ENCODE measurements around the gene PPP2R5C. TPM values are rescaled to one million over a fixed set of nuclear protein-coding genes. Genes with fewer than 3 reads are reported as not detected.
"Not testable (repeated sequence)": the region's sequence is repeated elsewhere in the genome, so short reads cannot be mapped to it uniquely, and the experiment has no call there.

Gene PPP2R5C
- total and polyA plus RNA-seq, 2 donors (not counting 3 experiments of a cell fraction or from before 2014, with no cell fraction given): 42.6 to 83.6 TPM

GRCh38 chr14:101797856-101798255 lies 36.3 kb downstream of the PPP2R5C start:
- Histone ChIP-seq H3K27me3 (ENCODE audit: control insufficient read depth in 2 of 2, insufficient read depth in 2 of 2, low read length in 2 of 2) (peaks cover 9 to 25% of the 10 kb centered on the region in 2 experiments), H3K9ac (replicated peaks; ENCODE audit: extremely low read depth, insufficient read depth, low read length) (no peak overlapping the region), H3K9me1 (replicated peaks; ENCODE audit: control insufficient read depth, extremely low read depth, insufficient read depth, low read length) (no peaks in the 10 kb centered on the region), H3K79me2 (ENCODE audit: control insufficient read depth, insufficient read depth, low read length) (no peaks in the 10 kb centered on the region), H3K27ac (ENCODE audit: insufficient read depth, low read depth, low read length) (no peak overlapping the region), H3K36me3 (ENCODE audit: control insufficient read depth in 2 of 2, extremely low read depth in 1 of 2, insufficient read depth in 2 of 2, low read length in 2 of 2) (no peaks in the 10 kb centered on the region), H3K4me3 (replicated peaks in 1 of 3; ENCODE audit: insufficient read depth in 1 of 3, low read depth in 1 of 3, low read length in 3 of 3) (no peak overlapping the region), H3K9me3 (replicated peaks; ENCODE audit: control insufficient read depth, insufficient read depth, low read length) (no peaks in the 10 kb centered on the region), H2AFZ (ENCODE audit: low read depth, low read length) (no peak overlapping the region), H4K20me1 (replicated peaks; ENCODE audit: control insufficient read depth, extremely low read depth, insufficient read depth, low read length) (no peaks in the 10 kb centered on the region), H3K4me2 (ENCODE audit: insufficient read depth, low read length) (no peak overlapping the region), H3K4me1 (ENCODE audit: control insufficient read depth, extremely low read depth, insufficient read depth, low read length) (no peaks in the 10 kb centered on the region)
- BruUV-seq (replicated peaks): no TSS peak
- FAIRE-seq (no peak), DNase-seq (ENCODE audit: low read depth, low spot score) (no peak)
- dilution Hi-C loops (cut with MboI; ENCODE audit: extremely low pct_ligation_motif_present, low sequenced_read_pairs) (no loop called here), intact Hi-C loops (cut with micrococcal nuclease) (no loop called here)
- CTCF ChIA-PET: no interaction called here
- no peak for TF ChIP-seq JUN (IDR thresholded peaks at IDR 0.05; ENCODE audit: borderline replicate concordance, insufficient read depth, insufficient read length, low read depth)
- TF ChIP-seq MYC (IDR thresholded peaks at IDR 0.05; ENCODE audit: low read depth, low read length): no peak
- no peak for TF ChIP-seq CTCF (IDR thresholded peaks at IDR 0.05; ENCODE audit: extremely low read depth in 1 of 2, insufficient read depth in 1 of 2, low read depth in 1 of 2, low read length in 2 of 2)
- TF ChIP-seq POLR2A (IDR thresholded peaks at IDR 0.05; ENCODE audit: low read depth, low read length): no peak
- TF ChIP-seq MAX (IDR thresholded peaks at IDR 0.05; ENCODE audit: insufficient read depth, insufficient read length): no peak
- TF ChIP-seq GATA2 (IDR thresholded peaks at IDR 0.05; ENCODE audit: insufficient read depth, insufficient read length, low read depth, low read length): no peak
- no peak for TF ChIP-seq EZH2 (IDR thresholded peaks at IDR 0.05; ENCODE audit: borderline replicate concordance, low read depth, low read length, severe bottlenecking)
- no peak for TF ChIP-seq POLR2AphosphoS5 (IDR thresholded peaks at IDR 0.05; ENCODE audit: insufficient read depth, low read depth, low read length)
- no peak for TF ChIP-seq FOS (IDR thresholded peaks at IDR 0.05; ENCODE audit: borderline replicate concordance, insufficient read depth, low read length)
- POLR2A ChIA-PET: no interaction called here

GRCh38 chr14:101804373-101804772 lies 42.9 kb downstream of the PPP2R5C start:
- CTCF ChIA-PET: interaction anchor here (1.1 kb wide), 1 partner anchor 33 kb away, joined by 5 read pairs; no protein-coding TSS in a partner anchor
- H3K9me3 ChIP-seq (replicated peaks; ENCODE audit: control insufficient read depth, insufficient read depth, low read length); BruUV-seq (replicated peaks); H3K36me3 ChIP-seq (ENCODE audit: control insufficient read depth in 2 of 2, extremely low read depth in 1 of 2, insufficient read depth in 2 of 2, low read length in 2 of 2); H3K79me2 ChIP-seq (ENCODE audit: control insufficient read depth, insufficient read depth, low read length); H3K9ac ChIP-seq (replicated peaks; ENCODE audit: extremely low read depth, insufficient read depth, low read length); H4K20me1 ChIP-seq (replicated peaks; ENCODE audit: control insufficient read depth, extremely low read depth, insufficient read depth, low read length); H2AFZ ChIP-seq (ENCODE audit: low read depth, low read length); H3K4me2 ChIP-seq (ENCODE audit: insufficient read depth, low read length); H3K9me1 ChIP-seq (replicated peaks; ENCODE audit: control insufficient read depth, extremely low read depth, insufficient read depth, low read length); H3K4me1 ChIP-seq (ENCODE audit: control insufficient read depth, extremely low read depth, insufficient read depth, low read length); H3K27ac ChIP-seq (ENCODE audit: insufficient read depth, low read depth, low read length); H3K4me3 ChIP-seq (replicated peaks in 1 of 3; ENCODE audit: insufficient read depth in 1 of 3, low read depth in 1 of 3, low read length in 3 of 3); FAIRE-seq; H3K27me3 ChIP-seq (ENCODE audit: control insufficient read depth in 2 of 2, insufficient read depth in 2 of 2, low read length in 2 of 2); dilution Hi-C loops (cut with MboI; ENCODE audit: extremely low pct_ligation_motif_present, low sequenced_read_pairs); intact Hi-C loops (cut with micrococcal nuclease); POLR2A ChIA-PET; DNase-seq (ENCODE audit: low read depth, low spot score): not testable (repeated sequence)

GRCh38 chr14:101806252-101806651 lies 44.7 kb downstream of the PPP2R5C start:
- CTCF ChIA-PET; FAIRE-seq; H3K9me1 ChIP-seq (replicated peaks; ENCODE audit: control insufficient read depth, extremely low read depth, insufficient read depth, low read length); BruUV-seq (replicated peaks); H3K4me3 ChIP-seq (replicated peaks in 1 of 3; ENCODE audit: insufficient read depth in 1 of 3, low read depth in 1 of 3, low read length in 3 of 3); H3K27me3 ChIP-seq (ENCODE audit: control insufficient read depth in 2 of 2, insufficient read depth in 2 of 2, low read length in 2 of 2); H3K27ac ChIP-seq (ENCODE audit: insufficient read depth, low read depth, low read length); DNase-seq (ENCODE audit: low read depth, low spot score); intact Hi-C loops (cut with micrococcal nuclease); H3K9ac ChIP-seq (replicated peaks; ENCODE audit: extremely low read depth, insufficient read depth, low read length); H3K9me3 ChIP-seq (replicated peaks; ENCODE audit: control insufficient read depth, insufficient read depth, low read length); dilution Hi-C loops (cut with MboI; ENCODE audit: extremely low pct_ligation_motif_present, low sequenced_read_pairs); H3K4me2 ChIP-seq (ENCODE audit: insufficient read depth, low read length); H4K20me1 ChIP-seq (replicated peaks; ENCODE audit: control insufficient read depth, extremely low read depth, insufficient read depth, low read length); H3K36me3 ChIP-seq (ENCODE audit: control insufficient read depth in 2 of 2, extremely low read depth in 1 of 2, insufficient read depth in 2 of 2, low read length in 2 of 2); H3K79me2 ChIP-seq (ENCODE audit: control insufficient read depth, insufficient read depth, low read length); H2AFZ ChIP-seq (ENCODE audit: low read depth, low read length); POLR2A ChIA-PET; H3K4me1 ChIP-seq (ENCODE audit: control insufficient read depth, extremely low read depth, insufficient read depth, low read length): not testable (repeated sequence)
